Measurements from ENCODE around the gene GON4L. TPM values are rescaled to one million over a fixed set of nuclear protein-coding genes. Genes with fewer than 3 reads are reported as not detected.
"Not testable (repeated sequence)": the region's sequence is repeated elsewhere in the genome, so short reads cannot be mapped to it uniquely, and the experiment has no call there.

Gene GON4L
- total RNA-seq, 4 donors from 2014 or later: 32.3 to 64.9 (median 43.6) TPM

GRCh38 chr1:155897746-155898145 is 40.7 kb upstream of the GON4L start:
- intact Hi-C loops (cut with DNase I): no loop called here
- peaks cover 42 to 43% of the 10 kb centered on the region in 2 donors for H3K36me3 ChIP-seq

GRCh38 chr1:155896476-155896875 is 39.5 kb upstream of the GON4L start:
- intact Hi-C loops (cut with DNase I); H3K4me3 ChIP-seq (replicated peaks in 1 of 3); H3K9me3 ChIP-seq; H3K4me1 ChIP-seq; DNase-seq; H3K27me3 ChIP-seq; H3K27ac ChIP-seq: not testable (repeated sequence)
- H3K36me3 ChIP-seq: peaks cover 30 to 35% of the 10 kb centered on the region in 2 donors
- WGBS, 2 donors: 95 to 96% methylated on average over 8 of the region's 8 CpGs

More at GRCh38 chr1:155897746-155898145, 40.7 kb upstream of the GON4L start:
- Histone ChIP-seq H3K27me3 (no peaks in the 10 kb centered on the region), H3K9me3 (no peaks in the 10 kb centered on the region), H3K4me3 (replicated peaks in 1 of 3) (no peak overlapping the region), H3K27ac (no peak overlapping the region), H3K4me1 (peaks cover 0 to 7% of the 10 kb centered on the region in 2 donors)
- TF ChIP-seq POLR2A (IDR thresholded peaks at IDR 0.05): no peak
- TF ChIP-seq CTCF (IDR thresholded peaks at IDR 0.05): no peak
- WGBS, 2 donors: 76 to 81% methylated on average over 1 of the region's 1 CpG
- DNase-seq: no peak

GRCh38 chr1:155895617-155896016 is 38.6 kb upstream of the GON4L start:
- DNase-seq; H3K4me1 ChIP-seq; H3K9me3 ChIP-seq; H3K4me3 ChIP-seq (replicated peaks in 1 of 3); H3K27ac ChIP-seq; intact Hi-C loops (cut with DNase I); H3K27me3 ChIP-seq: not testable (repeated sequence)
- peaks cover 21 to 26% of the 10 kb centered on the region in 2 donors for H3K36me3 ChIP-seq
- WGBS, 2 donors: 92 to 97% methylated on average over 6 of the region's 6 CpGs

- H3K9me3 ChIP-seq: no peaks in the 10 kb centered on the region
- H3K27me3 ChIP-seq: no peaks in the 10 kb centered on the region
- no peak for DNase-seq
- TF ChIP-seq CTCF (IDR thresholded peaks at IDR 0.05) (no peak), POLR2A (IDR thresholded peaks at IDR 0.05) (no peak)
- H3K4me1 ChIP-seq: peaks cover 0 to 9% of the 10 kb centered on the region in 2 donors
- 70 to 78% methylated on average over 10 of the region's 10 CpGs for WGBS, 2 donors
- intact Hi-C loops (cut with DNase I): no loop called here
- H3K27ac ChIP-seq: peak overlapping the region; percentile 46 to 68 (median 66)
- no peak overlapping the region for H3K4me3 ChIP-seq (replicated peaks in 1 of 3)
- peaks cover under 1 to 7% of the 10 kb centered on the region in 2 donors for H3K36me3 ChIP-seq
These were observed 36.6 kb upstream of the GON4L start for GRCh38 chr1:155893389-155894142.

- H3K4me3 ChIP-seq (replicated peaks in 1 of 3): no peak overlapping the region
- peak overlapping the region in 2 of 3 donors; percentile 66 to 68 for H3K27ac ChIP-seq
- 36 to 48% methylated on average over 3 of the region's 3 CpGs for WGBS, 2 donors
- no peaks in the 10 kb centered on the region for H3K27me3 ChIP-seq
- H3K4me1 ChIP-seq: peaks cover 0 to 9% of the 10 kb centered on the region in 2 donors
- intact Hi-C loops (cut with DNase I): no loop called here
- no peaks in the 10 kb centered on the region for H3K9me3 ChIP-seq
- peaks cover 0 to 7% of the 10 kb centered on the region in 2 donors for H3K36me3 ChIP-seq
- DNase-seq: no peak
- TF ChIP-seq POLR2A (IDR thresholded peaks at IDR 0.05) (no peak), CTCF (IDR thresholded peaks at IDR 0.05) (no peak)
These were observed 35.8 kb upstream of the GON4L start for GRCh38 chr1:155892796-155893195.

GRCh38 chr1:155890251-155890650 is 33.2 kb upstream of the GON4L start:
- intact Hi-C loops (cut with DNase I): no loop called here
- Histone ChIP-seq H3K36me3 (no peaks in the 10 kb centered on the region), H3K9me3 (no peaks in the 10 kb centered on the region), H3K27ac (no peak overlapping the region), H3K4me3 (replicated peaks in 1 of 3) (no peak overlapping the region), H3K4me1 (peaks cover 0 to 9% of the 10 kb centered on the region in 2 donors), H3K27me3 (no peaks in the 10 kb centered on the region)
- TF ChIP-seq CTCF (IDR thresholded peaks at IDR 0.05) (no peak), POLR2A (IDR thresholded peaks at IDR 0.05) (no peak)
- 52 to 54% methylated on average over 3 of the region's 3 CpGs for WGBS, 2 donors
- DNase-seq: no peak

Measured in thyroid gland (tissue), 4 donors.